ENCODE measurements around the gene CYTH4.
"Not testable (repeated sequence)": the region's sequence is repeated elsewhere in the genome, so short reads cannot be mapped to it uniquely, and the experiment has no call there.

The CYTH4 gene

DNA sequence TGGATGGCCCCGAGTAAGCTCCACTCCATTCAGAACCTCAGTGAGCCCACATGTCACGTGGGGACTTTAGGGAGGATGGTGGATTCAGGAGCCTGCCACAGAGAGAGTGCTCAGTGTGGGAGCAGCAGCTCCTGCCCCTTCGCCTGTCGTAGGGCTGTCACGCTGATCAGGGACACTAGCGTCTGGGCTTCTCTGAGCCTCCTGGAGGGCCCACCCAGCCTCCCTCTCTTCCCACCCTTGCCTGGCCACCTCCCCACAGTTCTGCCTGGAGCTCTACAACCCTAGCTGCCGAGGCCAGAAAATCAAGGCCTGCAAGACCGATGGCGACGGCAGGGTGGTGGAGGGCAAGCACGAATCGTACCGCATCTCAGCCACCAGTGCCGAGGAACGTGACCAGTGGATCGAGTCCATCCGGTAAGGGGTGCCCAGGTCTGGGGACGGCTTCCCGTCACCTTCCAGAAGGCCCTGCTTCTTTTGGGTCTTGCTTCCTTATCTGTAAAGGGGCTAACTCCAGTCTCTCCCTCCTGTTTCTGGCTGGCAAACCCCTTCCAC lies 29.5 kb downstream of the CYTH4 start:
- no peak for DNase-seq

- DNase-seq = no peak
These were observed 30.4 kb downstream of the CYTH4 start for GRCh38 chr22:37312549-37313183.

DNA sequence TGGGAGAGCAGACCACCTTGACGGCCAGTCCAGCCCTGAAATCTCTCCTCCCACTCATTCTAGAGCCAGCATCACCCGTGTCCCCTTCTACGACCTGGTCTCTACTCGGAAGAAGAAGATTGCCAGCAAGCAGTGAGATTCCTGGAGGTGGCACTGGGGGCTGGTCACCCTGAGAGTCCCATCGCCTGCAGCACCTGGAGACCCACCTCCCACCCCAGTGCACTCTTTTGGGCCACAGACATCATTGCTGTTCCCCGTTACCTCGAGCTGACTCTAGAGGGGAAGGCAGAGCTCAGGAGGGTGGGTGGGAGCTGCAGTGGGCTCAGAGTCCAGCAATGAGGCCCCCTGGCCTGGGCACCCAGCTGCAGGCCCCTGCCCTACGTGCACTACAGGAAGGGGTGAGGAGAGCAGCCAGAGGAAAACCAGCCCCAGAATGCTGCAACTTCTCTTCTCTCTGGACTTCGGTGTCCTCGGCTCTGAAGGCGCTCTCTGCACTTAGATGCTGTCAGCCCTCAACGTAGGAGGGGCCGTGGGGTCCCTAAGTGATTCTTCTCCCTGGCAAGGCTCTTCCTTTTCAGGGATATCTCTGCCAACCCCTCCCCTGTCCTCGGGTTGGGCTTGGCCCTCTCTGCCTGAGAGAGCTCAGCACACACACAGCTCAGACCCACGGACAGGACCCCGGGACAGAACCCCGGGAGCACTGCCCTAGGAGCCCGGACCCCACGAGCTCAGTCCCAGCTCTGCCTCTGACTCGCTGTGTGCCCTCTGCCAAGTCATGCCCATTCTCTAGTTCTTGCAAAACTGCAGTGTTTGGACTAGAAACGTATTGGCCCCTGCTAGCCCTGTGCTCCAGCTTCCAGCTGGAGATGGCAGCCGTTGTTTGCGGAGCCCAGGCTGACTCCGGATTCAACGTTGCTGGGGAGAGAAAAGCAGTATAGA lies 31.3 kb downstream of the CYTH4 start:
- no peak for DNase-seq

- DNase-seq = no peak
These were observed 32.2 kb downstream of the CYTH4 start for GRCh38 chr22:37314315-37315074.

GRCh38 chr22:37316405-37316804 lies 34.1 kb downstream of the CYTH4 start:
- no peak for DNase-seq

DNA sequence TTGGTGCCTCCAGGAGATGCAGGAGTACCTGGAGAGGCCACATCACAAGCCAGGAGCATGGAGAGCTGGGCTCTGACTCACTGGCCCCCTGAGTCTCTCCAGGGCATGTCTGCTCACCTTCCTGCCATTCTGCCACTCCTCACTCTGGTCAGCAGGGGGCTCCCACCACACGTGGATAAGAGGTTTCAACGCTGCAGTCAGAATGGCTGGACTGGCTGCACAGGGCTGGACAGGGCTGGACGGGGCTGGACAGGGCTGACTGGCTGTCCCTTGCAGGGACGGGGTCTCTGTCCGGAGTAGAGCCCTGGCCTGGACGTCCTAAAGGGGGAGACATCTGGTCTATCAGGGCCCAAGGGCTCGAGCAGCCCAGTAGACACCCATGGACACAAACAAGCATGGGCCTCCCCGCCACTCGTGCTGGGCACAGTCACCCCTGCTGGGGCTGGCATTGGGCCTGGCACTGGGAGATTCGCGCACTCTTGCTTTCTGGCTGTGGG lies 34.6 kb downstream of the CYTH4 start:
- peak in 1 of 2 experiments; percentile 45 for DNase-seq

DNA sequence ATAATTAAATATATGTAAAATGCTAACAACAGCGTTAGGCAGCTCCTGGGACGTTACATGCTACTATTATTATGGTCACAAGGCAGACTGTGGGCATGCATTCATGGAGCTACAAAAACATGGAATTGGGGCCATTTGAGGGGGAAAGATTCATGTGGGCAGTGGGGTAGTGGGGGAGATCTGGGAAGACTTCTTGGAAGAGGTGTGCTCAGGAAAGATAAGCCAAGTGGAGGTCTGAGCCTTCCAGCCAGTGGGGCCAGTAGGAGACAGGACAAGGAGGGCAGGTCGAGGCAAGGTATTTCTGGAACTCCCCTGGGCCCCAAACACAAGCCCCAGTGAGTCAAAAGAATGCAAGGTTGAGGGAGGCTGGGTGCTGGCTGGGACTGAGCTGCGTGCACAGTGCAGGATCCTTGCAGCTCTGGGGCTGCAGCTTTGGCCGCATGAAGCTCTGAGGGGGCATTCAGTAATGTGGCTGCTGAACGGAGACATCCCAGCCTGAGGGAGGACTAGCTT lies 35.4 kb downstream of the CYTH4 start:
- DNase-seq = no peak

DNA sequence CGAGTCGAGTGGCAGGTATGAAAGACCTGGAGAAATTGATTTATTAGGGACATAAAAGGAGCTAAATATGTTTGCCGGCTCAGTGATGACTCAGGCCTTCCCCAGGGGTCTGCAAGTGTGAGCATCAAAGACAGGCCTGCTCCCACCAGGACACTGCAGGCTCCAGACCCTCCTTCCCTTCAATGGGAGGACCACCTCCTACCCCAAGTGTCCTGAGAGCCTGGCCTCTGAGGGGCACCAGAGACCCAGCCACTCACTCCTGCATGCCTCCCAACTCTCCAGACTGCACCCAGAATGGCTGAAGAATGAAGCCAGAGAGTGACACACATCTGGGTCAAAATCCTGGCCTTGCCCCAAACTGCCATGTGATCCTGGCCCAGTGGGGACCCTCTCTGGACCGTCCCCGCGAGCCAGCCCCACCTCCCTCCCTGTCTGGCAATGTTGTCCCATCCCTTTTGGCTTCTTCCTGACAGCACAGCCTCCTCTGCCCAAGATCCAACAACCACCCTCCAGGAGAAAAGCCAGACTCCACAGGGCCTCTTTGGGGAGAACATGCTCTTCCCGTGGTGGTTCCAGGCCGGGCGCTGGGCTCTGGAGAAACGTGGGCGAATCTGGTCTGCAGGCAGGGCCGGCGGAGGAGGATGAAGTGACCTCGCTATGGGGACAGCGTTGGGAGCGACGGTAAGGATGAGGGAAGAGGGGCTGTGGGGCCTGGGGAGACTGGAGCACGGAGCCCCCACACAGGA lies 36.2 kb downstream of the CYTH4 start:
- DNase-seq = no peak

- no peak for DNase-seq
These were observed 37.2 kb downstream of the CYTH4 start for GRCh38 chr22:37319469-37319868.

- no peak for DNase-seq
These were observed 38.7 kb downstream of the CYTH4 start for GRCh38 chr22:37320726-37321677.

DNA sequence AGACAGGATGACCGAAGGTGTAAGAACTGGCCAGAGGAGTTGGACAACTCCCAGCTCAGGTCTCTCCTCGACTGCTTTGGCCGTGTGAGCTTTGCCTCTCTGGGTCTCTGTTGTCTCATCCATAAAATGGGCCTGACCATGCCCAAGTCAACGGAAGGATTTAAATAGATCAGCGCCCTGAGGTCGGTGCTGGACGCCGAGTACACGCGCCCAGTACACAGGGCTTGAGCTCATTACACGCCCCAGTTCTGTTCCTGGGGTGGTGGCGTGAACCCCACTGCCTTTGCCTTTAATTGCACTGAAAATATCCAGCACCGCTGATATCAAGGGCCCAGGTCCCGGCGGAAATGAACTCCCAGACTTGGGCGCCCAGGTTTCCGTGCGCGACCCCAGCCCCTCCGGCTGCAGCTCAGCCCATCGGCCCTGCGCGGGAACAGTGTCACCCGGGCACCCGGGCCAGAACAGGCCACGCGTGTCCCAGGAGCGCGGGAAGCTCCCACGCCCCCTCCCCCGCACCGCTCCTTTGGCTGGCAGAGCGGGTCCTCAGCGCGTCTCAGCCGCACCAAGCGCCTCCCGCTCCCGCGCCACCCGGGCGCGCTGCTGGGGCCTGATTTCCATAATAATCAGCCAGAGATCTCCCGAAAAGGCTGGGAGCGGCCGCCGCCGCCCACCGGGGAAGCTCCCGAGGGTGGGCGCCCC lies 42.2 kb downstream of the CYTH4 start:
- DNase-seq = no peak

DNA sequence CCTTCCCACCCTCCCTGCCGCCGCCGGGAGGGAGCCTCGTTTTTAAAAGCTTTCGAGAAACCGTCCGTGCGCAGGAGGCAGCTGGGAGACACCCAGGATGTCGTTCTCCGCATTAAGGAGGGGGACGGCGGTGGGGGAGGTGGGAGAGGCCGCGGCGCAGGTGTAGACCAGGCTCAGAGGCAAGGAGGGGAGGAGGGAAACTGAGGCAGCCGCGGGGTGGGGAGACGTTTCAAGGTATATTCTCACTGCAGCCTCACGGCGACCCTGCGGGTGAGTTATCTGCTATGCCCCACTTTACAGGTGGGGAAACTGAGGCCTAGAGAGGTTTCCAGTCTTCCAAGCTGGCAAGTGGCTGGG lies 42.7 kb downstream of the CYTH4 start:
- no peak for DNase-seq

- DNase-seq = no peak
These were observed 44.4 kb downstream of the CYTH4 start for GRCh38 chr22:37326726-37327125.

- no peak for DNase-seq
These were observed 45.7 kb downstream of the CYTH4 start for GRCh38 chr22:37328017-37328416.

- DNase-seq = not testable (repeated sequence)
These were observed 46.4 kb downstream of the CYTH4 start for GRCh38 chr22:37328538-37329237.

DNA sequence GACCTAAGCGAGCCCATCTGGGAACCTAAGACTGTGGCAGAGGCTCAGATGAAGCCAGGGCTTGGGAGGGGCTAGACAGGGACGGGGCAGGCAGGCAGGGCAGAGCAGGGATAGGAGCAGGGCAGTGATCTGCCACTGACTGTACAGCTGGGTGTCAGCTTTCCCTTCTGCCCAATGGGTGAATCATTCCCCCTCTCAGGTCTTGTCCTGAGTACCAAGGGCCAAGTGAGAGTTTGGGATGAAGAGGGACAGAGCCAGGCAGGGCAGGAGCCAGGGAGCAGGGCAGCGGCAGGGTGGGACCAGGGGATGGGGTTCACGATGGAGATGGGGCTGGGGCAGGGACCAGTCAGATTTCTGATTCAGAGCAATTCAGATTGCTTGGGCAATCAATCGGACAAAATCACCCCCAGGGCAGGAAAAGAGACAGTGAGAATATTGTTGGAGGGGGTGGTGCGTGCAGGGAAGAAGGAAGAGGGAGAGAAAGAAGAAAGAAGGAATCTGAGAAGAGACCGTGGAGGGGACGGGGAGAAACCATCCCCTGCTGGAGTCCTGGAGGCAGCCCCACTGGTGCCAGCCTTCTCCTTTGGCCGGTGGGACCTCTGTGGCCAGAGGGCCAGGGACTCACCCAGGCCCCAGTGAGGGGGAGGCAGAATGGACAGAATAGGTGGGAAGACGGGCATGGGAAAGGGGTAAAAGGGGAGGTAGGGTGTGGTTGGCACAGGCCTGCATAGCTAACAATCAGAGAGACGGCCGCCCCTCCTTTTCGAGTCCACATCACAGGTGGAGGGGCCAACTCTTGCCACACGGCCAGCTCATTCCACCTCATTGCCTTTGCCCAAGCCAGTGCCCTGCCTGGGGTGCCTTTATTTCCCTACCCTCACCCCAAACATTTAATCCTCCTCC lies 47.2 kb downstream of the CYTH4 start:
- no peak for DNase-seq

GRCh38 chr22:37330200-37331033 lies 48.1 kb downstream of the CYTH4 start:
- DNase-seq = peak; percentile 2 to 12

- no peak for DNase-seq
These were observed 48.7 kb downstream of the CYTH4 start for GRCh38 chr22:37331034-37331428.

Measured in NCI-H446 (cell line).